Renal cortical epithelial cell (primary cell): ENCODE data around the gene PPIE. TPM values are rescaled to one million over a fixed set of nuclear protein-coding genes. Genes with fewer than 3 reads are reported as not detected.
"Not testable (repeated sequence)": the region's sequence is repeated elsewhere in the genome, so short reads cannot be mapped to it uniquely, and the experiment has no call there.

ENCODE experiments used
- DNase-seq: peaks from one replicate; pipeline ENCODE4 v3.0.0-alpha.2; 2011; ENCODE audit warnings: low read depth
- total RNA-seq: library from RNA; depleted of rRNA; stranded (reverse); fragments of >200 nt; gene quantifications from 2 replicates; pipeline ENCODE4 v1.2.3, GENCODE V29; 2014

PPIE gene
- total RNA-seq, 1 donor from 2014 or later, result 39.9 TPM

DNA sequence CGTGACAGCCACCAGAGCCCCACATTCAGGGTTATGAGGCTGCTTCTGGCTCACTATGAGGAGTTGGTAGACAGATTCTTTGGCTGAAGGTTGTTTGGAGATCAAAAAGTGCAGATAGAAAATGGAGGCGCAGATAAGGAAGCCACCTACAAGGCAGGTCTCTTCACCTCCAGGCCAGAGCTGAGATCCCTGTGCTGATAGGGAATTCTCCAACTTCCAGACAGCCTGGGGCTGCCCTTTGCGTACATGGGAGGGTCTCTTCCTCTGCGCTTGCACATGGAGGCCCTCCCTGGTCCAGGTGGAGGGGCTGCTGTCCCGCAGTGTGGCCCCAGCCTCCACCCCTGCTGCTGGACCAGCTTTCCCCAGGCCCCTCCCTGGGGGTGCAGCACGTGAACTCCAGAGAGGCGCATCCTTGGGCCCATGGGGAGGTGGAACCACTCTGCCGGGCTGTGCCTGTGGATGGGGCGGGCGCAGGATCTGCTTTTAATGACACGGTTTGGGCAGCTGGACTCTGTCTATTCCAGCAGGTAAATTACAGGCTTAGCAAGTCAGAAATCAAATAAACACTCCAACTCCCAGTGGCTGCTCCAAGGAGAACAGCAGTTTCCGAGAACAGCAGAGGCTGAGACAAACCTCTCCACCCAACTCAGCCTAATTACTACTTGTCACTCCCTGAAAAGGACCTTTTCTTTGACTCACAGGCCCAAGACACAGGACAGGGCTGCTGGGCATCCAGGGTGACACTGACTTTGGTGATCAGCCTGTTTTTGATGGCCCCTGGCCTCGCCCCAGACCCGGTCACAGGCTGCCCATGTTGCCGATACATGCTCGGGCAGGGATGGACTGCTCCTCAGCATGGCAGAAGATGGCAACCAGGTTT, 20.1 kb downstream of the PPIE start:
- DNase-seq, result no peak

DNA sequence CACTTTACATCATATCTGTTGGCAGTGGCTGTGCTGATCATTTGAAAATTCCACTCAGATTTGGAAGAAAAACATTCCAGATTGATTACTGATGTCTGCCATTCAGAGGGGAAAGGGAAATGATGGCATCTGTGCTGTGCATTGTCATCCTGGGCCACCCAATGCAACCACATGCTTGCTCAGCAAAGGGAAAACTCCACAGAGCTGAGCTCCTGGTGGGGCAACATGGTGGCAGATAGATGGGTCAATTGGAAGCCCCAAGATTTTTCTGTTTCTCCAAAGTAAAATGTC, 20.7 kb downstream of the PPIE start:
- no peak for DNase-seq

DNA sequence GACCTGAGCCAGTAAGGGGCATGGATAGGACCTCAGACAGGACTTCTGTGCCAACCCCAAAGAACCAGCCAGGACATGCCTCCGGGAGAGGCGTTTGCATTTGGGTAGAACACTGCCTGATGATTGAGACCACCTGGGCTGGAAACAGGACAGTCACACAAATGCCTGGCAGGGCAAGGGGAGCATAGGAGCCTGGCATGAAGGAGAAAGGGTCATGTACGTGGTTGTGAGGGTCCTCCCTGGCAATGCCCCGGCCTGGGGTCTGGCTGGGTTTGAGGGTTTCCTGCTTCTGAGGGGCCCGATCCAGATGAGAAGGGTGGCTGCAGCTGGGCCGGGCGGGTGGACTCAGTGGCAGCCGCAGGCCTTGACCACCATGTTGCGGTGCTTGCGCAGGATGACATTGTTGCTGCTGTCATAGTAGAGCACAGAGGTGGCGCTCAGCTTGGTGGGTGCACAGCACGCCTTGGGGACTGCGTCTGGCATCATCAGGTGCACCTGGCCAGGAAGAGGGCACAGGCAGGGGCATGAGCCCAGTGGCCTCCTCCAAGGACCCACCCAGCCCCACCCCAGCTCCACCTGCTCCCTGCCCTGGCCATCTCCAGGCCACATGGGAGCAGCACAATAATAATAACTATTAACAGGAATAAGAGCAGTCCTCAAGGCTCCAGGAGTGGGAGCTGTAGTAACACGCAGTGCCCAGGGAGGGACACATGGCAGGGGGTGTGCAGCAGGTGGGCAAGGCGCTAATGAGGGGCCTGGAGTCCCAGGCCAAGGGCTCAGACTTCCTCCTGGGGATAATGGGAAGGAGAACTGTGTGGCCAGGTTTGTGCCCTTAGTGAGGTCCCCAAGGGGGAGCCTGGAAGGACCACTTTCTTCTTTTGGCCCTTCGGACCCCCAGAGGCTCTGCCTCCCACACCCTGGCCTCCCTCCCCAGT, 21.7 kb downstream of the PPIE start:
- no peak for DNase-seq

DNA sequence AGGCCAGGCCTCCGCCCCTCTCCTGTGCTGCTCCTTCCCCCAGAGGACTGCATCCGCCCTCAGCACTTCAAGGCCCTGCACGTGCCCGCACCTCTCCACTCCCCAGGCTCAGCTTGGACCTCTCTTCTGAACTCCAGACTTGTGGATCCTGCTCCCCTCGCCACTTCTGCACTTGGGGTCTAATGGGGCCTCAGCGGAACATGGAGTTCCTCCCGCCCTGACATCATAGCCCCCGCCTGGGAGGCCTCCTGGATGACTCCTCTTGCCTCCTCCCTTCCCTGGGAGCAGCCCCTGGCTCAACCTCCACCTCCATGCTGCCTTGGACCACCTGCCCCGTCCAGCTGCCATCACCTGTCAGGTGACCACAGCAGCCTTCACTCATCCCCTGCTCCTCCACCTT, 22.3 kb downstream of the PPIE start:
- DNase-seq, result no peak

DNA sequence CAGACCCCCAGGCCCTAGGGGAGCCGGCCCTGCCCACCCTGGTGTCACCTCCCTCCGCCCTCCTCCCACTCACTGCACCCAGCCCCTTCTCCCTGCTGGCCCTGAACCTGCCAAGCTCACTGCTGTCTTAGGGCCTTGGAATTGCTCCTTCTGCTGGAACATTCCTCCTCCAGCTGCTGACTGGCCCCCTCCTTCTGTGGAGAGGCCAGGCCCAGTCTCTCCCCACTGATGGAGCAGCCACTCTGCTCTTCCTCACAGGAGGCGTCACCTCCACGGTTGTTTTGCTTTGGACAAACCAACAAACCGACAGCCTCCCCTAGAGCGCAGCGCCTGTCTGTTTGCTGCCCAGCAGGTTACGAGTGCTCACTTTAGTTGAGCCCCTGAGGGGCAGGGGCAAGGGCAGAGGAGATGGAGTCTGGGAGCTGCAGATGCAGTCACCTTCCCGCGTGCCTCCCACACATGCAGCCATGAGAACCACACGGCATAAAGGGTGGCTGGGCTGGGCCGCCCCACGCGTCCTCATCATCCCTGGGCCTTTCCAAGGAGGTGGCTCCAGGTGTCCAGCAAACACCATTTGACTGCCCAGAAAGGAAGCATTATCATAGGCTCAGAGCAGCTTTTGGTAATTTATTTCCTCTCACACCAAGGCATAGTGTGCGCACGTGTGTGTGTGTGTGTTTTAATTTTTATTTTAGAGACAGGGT, 23.0 kb downstream of the PPIE start:
- no peak for DNase-seq

DNA sequence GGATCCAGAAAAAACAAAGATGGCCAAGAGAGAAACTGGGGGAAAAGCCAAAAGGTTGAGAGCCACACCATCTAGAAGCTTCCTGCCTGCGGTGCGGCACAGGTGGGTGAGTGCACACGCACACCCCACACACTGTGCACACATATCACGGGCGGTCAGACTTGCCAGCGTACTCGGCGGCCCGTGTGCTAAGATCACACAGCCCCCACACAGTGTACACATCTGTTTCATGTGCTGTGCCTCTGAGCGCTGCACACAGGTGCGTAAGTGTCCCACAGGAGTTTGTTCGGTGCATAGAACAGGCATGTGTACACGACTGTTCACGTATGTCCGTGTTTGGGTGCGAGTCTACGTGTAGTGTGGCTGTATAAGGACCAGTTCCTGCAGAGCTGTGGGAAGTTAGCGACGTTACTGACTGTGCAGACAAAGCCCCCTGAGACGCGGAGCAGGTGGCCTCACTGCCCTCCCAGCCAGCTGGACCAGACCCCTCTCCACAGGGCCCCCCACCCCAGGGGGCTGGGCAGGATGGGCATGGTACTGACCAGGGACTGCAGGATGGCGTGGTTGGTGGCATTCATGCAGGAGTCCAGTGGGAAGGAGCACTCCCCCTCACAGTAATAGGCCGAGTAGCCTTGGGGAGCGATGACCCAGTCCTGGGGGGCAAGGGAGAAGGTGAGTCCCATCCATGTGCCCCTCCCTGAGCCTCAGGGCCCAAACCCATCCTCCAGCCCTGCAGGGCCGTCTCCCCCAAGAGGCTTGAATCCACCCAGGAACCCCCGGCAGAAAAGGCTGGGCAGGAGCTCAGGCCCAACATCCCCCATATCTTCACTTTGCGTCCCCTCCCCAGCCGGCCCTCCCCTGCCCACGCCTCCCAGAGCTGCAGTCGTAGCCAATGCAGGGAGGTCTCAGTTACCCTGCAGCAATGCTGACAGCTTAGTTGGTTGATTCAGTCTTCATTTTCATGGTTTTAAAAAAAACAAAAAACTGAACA, 24.2 kb downstream of the PPIE start:
- no peak for DNase-seq

DNA sequence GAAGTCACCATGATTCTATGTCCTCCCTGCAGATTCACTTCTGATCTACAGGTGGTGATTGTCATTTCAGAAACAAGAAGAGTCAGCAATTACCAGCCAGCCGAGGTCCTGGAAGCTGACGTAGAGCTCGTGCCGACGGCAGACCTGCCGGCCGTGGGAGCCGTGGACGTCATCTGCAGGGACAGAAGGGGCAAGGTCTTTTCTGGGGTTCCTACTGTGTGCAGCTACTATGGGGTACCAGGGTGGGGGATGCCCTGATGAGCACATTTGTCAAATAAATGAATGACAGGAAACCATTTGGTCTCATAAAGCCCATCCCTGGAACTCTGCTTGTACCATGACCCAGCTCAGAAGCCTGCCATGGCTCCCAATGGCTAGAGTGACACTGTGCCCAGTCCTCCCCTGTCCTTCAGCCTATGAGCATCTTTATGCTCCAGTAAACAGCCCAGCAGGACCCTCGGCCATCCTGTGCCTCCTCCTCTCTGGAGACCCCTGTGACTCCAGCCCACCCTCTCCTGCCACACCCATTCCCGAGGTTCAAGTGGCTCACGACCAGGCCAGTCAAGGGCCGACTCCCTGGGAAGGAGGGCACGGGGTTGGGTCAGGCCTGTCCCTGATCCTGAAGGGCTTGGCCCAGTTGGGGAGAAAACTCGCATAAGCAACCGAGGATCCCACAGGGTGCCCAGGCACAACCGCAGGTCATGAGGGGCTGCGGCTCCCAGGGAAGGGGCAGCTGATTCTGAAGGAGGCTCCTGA, 25.1 kb downstream of the PPIE start:
- DNase-seq, result not testable (repeated sequence)

DNA sequence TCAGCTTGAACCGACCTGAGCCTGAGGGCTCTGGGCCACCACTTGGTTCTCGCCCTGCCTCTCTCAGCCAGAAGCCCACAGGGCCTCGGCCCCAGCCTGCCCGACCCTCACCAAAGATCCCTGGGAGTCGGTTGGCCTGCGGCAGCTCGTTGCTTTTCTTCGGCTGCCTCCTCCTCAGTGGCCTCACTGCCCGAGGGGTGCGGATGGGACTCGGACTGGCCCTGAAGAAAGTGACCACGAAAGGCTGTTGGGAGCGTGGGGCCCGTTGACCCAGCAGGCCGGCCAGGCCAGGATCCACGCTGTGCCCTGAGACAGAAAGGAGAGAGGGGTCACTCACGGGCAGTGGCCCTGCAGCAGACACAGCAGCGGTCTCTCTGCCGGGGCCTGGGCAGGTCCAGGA, 25.8 kb downstream of the PPIE start:
- DNase-seq, result not testable (repeated sequence)

DNA sequence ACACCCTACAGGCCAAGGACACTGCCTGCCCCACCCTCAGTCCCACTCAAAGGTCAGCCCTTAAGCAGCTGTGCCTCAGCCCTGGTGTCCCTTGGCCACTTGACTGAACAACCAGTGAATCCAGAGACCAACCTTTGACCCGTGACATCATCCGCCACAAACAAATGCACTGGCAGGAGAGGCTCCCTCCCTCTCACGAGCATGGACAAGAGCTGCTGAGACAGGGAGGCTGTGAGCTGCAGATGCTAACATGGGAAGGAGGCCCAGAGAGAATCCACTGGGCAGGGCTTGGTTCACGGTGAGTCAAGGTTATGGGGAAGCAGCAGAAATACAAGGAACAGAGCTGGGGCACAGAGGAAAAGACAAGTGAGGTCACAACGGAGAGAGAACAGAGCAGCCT, 27.8 kb downstream of the PPIE start:
- DNase-seq, result not testable (repeated sequence)

DNA sequence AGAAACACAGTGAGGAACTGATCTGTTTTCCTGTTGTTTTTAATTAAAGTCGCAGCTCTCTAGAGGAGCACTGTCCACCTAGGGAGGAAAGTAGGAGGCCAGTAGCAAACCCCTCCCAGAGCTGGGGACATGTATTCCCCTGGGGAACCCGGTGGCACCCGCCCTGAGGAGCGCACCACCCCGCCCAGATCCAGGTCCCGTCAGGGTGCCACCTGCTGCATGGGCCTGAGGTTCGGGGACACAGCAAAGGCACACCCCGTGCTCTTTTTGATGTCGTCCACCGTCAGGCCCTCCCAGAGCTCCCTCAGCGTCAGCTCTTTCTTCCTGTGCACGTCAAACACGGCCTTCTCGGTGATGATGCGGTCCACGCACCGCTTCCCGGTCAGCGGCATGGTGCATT, 30.8 kb downstream of the PPIE start:
- not testable (repeated sequence) for DNase-seq

DNA sequence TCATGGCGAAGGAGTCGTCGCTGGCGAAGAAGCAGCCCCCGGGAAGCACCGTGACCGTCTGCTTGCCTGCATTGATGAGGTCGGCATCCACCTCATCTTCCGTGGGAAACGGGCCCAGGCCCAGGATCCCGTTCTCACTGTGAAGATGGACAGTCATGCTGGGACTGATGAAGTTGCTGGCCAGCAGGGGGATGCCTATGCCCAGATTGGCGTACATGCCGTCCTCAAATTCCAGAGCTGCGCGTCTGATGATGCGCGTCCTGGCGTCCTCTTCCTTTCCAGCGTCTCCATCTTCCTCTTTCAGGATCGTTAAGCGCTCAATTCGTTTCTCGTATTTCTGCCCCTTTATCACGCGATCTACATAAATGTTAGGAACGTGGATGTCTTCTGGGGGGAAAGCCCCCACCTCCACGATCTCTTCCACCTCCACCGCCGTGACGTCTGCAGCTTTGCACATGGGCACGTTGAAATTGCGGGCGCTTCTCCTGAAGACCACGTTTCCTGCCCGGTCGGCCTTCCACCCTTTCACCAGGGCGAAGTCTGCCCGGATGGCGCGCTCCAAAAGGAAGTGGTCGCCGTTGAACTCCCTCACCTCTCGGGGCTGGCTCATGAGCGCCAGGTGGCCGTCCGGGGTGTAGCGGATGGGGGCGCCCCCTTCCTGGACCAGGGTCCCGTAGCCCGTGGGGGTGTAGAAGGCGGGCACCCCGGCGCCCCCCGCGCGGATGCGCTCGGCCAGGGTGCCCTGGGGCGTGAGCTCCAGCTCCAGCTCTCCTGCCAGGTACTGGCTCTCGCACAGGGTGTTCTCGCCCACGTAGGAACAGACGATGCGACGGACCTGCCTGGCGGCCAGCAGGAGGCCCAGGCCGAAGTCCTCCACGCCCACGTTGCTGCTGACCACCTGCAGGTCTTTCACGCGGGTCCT, 31.7 kb downstream of the PPIE start:
- DNase-seq, result not testable (repeated sequence)

DNA sequence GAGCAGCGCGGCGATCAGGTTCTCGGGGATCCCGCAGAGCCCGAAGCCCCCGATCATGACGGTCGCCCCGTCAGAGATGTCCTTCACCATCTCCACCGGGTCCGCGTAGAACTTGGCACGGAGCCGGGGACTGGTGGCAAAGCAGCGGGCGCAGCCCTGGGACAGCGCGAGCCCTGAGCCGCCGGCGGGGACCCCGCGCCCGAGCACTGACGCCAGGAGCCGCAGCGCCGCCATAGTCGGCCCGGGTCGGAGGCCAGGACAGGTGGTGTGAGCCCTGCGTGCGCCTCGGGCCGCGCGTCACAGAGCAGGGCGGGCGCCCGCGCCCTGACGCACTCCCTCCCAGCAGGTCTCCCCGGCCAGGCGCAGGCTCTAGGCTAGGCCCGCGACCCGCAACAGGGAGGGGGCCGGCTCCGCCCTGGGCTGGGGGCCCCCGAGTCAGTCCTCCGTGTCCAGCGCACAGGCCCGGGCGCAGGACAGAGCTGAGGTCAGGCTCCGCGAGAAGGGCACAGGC, 32.4 kb downstream of the PPIE start, which contains the start of gene OXCT2:
Gene OXCT2 (minus strand): TSS at position 327 of the 511 bp plus-strand sequence. CDS start 93 bp downstream, at position 234.
- DNase-seq, result not testable (repeated sequence)

DNA sequence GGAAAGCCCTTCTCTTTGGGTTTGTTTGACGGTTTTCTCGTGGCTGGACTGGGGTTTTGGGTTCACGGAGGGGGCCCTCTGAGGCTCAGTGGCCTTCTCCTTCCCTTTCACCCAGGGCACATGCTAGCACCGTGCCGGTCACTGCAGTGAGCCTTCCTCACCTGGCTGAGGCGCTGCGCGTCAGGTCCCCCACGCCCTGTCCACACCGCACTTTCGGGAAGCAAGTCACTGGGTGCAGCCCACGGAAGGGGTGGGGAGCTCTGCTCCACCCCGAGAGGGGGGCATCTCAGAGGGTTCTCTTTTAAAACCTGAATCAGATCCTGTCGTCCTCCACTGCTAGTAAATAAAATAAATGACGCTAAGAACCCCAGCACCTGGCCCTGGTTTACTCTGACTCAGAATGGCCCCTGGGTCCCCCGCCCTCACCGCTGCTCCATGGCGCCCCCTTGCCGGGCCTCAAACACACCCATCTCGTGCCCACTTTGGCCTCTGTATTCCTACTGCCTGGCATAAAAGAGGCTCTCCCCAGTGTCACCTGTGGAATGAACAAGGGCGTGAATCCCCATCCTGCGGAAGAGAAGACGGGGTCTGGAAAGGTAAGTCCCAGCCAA, 34.8 kb downstream of the PPIE start:
- DNase-seq, result not testable (repeated sequence)

DNA sequence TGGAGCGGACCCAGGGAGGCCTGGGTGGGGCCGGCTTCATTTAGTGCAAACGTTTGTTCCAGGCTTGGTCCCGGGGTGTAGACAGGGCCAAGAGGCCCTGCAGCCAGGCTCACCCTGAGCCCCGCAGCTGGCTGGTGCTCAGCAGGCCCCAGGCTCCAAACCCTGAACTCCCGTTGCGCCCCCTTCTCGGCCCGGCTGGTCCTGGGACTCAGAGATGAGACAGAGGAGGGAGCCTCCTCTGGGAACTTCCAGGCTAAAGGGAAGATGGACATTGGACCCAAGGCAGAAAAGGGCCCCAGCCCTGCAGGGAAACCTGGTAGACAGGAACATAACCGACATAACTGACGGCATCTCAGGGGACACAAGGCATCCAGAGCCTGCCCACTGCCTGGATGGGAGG, 36.5 kb downstream of the PPIE start:
- DNase-seq, result not testable (repeated sequence)

DNA sequence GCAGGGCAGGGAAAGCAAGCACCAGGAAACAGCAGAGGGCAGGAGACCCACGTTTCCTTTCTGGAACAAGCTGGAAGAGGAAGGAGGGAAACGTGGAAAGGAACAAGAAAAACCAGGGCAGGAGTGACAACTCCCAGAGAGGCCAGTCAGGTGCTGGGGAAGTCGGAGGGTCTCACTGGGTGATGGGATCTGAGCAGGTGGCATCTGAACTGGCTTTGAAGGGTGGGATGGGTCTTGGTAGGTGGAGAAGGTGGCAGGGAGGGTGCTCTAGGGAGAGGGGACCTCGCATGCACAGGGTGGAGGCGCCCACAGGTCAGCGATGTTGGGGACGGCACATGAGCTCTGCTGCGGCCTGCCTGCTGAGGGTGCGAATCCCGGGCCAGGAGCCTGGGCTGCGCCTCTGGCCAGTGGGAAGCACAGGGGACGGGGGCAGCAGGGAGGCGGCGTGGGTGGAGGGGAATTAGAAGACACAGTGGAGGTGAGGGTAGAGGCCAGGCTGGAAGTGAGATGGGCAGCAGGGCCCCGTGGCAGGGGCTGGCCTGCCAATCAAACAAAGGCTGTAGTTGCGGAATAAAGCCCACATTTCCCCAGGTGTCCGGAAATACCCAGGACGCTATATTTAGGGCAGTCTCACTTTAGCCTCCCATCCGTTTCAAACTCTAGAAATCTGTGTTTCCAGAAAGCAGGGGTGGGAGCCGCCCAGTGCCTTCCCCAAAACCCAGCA, 37.2 kb downstream of the PPIE start:
- not testable (repeated sequence) for DNase-seq

DNA sequence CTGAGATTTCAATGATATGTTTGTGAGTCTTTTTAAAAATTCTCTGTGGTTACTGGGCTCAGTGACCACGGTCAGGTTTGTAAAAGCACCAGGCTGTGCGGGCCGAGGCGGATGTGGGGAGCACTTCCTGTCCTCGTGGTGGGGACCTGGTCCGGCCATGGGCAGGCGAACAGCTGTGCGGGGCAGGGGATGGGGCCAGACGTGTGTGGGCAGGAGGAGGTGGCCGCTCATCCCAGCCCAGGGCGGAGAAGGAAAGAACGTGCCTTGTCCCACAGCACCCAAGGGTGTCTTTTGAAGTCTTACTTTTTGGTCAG, 37.7 kb downstream of the PPIE start:
- no peak for DNase-seq

DNA sequence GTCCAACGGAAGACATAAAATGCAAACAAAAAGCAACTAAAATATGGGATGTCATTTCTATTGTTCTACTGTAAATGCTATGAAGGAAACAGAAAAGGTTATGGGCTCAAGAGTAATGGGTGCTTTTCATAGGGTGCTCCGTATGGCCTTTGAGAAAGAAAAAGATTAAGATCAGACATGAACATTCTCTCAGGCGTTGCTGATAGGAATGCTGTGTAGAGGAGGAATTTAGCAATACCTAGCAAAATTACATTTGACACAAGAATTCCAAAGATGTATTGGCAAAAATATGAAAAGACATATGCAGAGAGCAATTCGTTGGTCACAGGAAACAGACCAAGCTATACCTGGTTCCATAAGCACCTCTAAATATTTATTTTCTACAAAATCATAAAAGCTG, 38.2 kb downstream of the PPIE start:
- DNase-seq, result no peak

DNA sequence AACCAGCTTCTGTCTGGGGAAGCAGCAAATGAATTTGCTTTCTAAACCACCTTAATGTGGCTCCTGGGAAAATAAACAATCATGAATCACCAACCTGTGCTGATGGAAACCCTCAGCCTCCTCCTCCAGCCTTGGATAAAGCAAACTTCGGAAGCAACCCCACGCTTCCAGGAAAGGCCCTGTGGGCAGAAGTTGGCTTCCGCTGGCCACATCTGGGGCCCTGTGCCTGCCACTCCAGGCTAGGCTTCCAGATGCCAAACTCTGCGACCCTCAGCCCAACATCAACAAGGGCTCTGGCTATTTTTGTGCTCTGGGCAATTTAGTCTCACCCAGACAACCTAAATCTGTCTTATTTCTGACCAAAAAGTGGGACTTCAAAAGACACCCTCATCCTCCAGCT, 38.6 kb downstream of the PPIE start:
- no peak for DNase-seq
